ENCODE data around the gene SCD5.

Gene SCD5

GRCh38 chr4:82584931-82585330 lies 213.7 kb downstream of the SCD5 start:
- no peak for DNase-seq

- DNase-seq: no peak
Measured at GRCh38 chr4:82583897-82584587, 214.6 kb downstream of the SCD5 start.

GRCh38 chr4:82579932-82580331 lies 218.7 kb downstream of the SCD5 start:
- no peak for DNase-seq

Measured in NCI-H69 (cell line).